ENCODE results near the gene CAMTA1. TPM values are rescaled to one million over a fixed set of nuclear protein-coding genes. Genes with fewer than 3 reads are reported as not detected.

The CAMTA1 gene
- total and polyA plus RNA-seq, 2 experiments from 2014 or later, result 213 to 341 TPM

- no peak for TF ChIP-seq CTCF (IDR thresholded peaks at IDR 0.05; ENCODE audit: low read depth, low read length)
- no peak overlapping the region for H3K4me3 ChIP-seq
- H3K27me3 ChIP-seq, result no peaks in the 10 kb centered on the region
- no peak for DNase-seq (ENCODE audit: low read depth in 1 of 2, low spot score in 1 of 2)
- no peaks in the 10 kb centered on the region for H3K4me1 ChIP-seq (ENCODE audit: low read depth)
- no peak overlapping the region for H3K27ac ChIP-seq
- H3K9me3 ChIP-seq (ENCODE audit: low read depth), result no peaks in the 10 kb centered on the region
- no peaks in the 10 kb centered on the region for H3K36me3 ChIP-seq
Measured at GRCh38 chr1:7421471-7422075, 636.3 kb downstream of the CAMTA1 start.

- H3K36me3 ChIP-seq, result no peaks in the 10 kb centered on the region
- no peak overlapping the region for H3K4me3 ChIP-seq
- H3K27me3 ChIP-seq, result no peaks in the 10 kb centered on the region
- no peaks in the 10 kb centered on the region for H3K4me1 ChIP-seq (ENCODE audit: low read depth)
- H3K27ac ChIP-seq, result no peak overlapping the region
- no peak for TF ChIP-seq CTCF (IDR thresholded peaks at IDR 0.05; ENCODE audit: low read depth, low read length)
- H3K9me3 ChIP-seq (ENCODE audit: low read depth), result no peaks in the 10 kb centered on the region
- DNase-seq (ENCODE audit: low read depth in 1 of 2, low spot score in 1 of 2), result no peak
Measured at GRCh38 chr1:7422081-7422480, 636.8 kb downstream of the CAMTA1 start.

- no peak overlapping the region for H3K4me3 ChIP-seq
- no peaks in the 10 kb centered on the region for H3K4me1 ChIP-seq (ENCODE audit: low read depth)
- no peaks in the 10 kb centered on the region for H3K27me3 ChIP-seq
- TF ChIP-seq CTCF (IDR thresholded peaks at IDR 0.05; ENCODE audit: low read depth, low read length), result no peak
- H3K9me3 ChIP-seq (ENCODE audit: low read depth), result no peaks in the 10 kb centered on the region
- no peak overlapping the region for H3K27ac ChIP-seq
- no peak for DNase-seq (ENCODE audit: low read depth in 1 of 2, low spot score in 1 of 2)
- no peaks in the 10 kb centered on the region for H3K36me3 ChIP-seq
Measured at GRCh38 chr1:7422561-7422960, 637.3 kb downstream of the CAMTA1 start.

GRCh38 chr1:7422966-7423365, 637.7 kb downstream of the CAMTA1 start:
- Histone ChIP-seq H3K4me3 (no peak overlapping the region), H3K4me1 (ENCODE audit: low read depth) (no peaks in the 10 kb centered on the region), H3K9me3 (ENCODE audit: low read depth) (no peaks in the 10 kb centered on the region), H3K36me3 (no peaks in the 10 kb centered on the region), H3K27me3 (no peaks in the 10 kb centered on the region), H3K27ac (no peak overlapping the region)
- no peak for DNase-seq (ENCODE audit: low read depth in 1 of 2, low spot score in 1 of 2)
- TF ChIP-seq CTCF (IDR thresholded peaks at IDR 0.05; ENCODE audit: low read depth, low read length), result no peak

GRCh38 chr1:7424352-7424890, 639.2 kb downstream of the CAMTA1 start:
- TF ChIP-seq CTCF (IDR thresholded peaks at IDR 0.05; ENCODE audit: low read depth, low read length), result no peak
- Histone ChIP-seq H3K36me3 (no peaks in the 10 kb centered on the region), H3K27ac (no peak overlapping the region), H3K4me3 (no peak overlapping the region), H3K4me1 (ENCODE audit: low read depth) (no peaks in the 10 kb centered on the region), H3K9me3 (ENCODE audit: low read depth) (no peaks in the 10 kb centered on the region), H3K27me3 (no peaks in the 10 kb centered on the region)
- peak in 1 of 2 donors; percentile 30 for DNase-seq (ENCODE audit: low read depth in 1 of 2, low spot score in 1 of 2)

Measured in cardiac muscle cell (in vitro differentiated cells and primary cell).